Keratinocyte (primary cell): ENCODE results near the gene DHX38. TPM values are rescaled to one million over a fixed set of nuclear protein-coding genes. Genes with fewer than 3 reads are reported as not detected.
A peak's percentile ranks its signal among the peaks of the same experiment; 100 is the strongest.

Experiments
- DNase-seq: peaks from one replicate; pipeline ENCODE4 v3.0.0-alpha.2; 2011; ENCODE audit warnings: low read depth, missing footprints, low spot score
- FAIRE-seq: peaks from 2 replicates; lab custom pipeline; 2011; peaks lifted over from hg19 to GRCh38; lab: Jason Lieb, UNC
- H2AFZ ChIP-seq: 2 replicates; pipeline ENCODE4 v1.6.0; 2012; ENCODE audit warnings: low read length, control low read depth, inconsistent platforms; ENCODE audit not compliant: control insufficient read depth
- H3K27ac ChIP-seq: 2 replicates; pipeline ENCODE4 v1.5.1; 2011; ENCODE audit warnings: low read length; ENCODE audit not compliant: control insufficient read depth, insufficient read depth
- H3K27me3 ChIP-seq: 3 replicates; pipeline ENCODE4 v1.6.0; 2011; ENCODE audit warnings: low read length; ENCODE audit not compliant: control insufficient read depth, insufficient read depth; ENCODE audit errors: extremely low read depth
- H3K36me3 ChIP-seq, 2 experiments: 2 replicates in 1 of 2; 3 replicates in 1 of 2; pipeline ENCODE4 v1.5.1; 2011; ENCODE audit warnings: low read length in 2 of 2, mild to moderate bottlenecking in 1 of 2; ENCODE audit not compliant: control insufficient read depth in 2 of 2, insufficient read depth in 2 of 2; ENCODE audit errors: extremely low read depth in 1 of 2
- H3K4me1 ChIP-seq: 3 replicates; pipeline ENCODE4 v1.5.1; 2011; ENCODE audit warnings: low read length; ENCODE audit not compliant: control insufficient read depth, insufficient read depth; ENCODE audit errors: extremely low read depth
- H3K4me2 ChIP-seq: 3 replicates; pipeline ENCODE4 v1.6.0; 2011; ENCODE audit warnings: low read depth, low read length; ENCODE audit not compliant: control insufficient read depth, insufficient read depth; ENCODE audit errors: extremely low read depth
- H3K4me3 ChIP-seq, 3 experiments: fragments of 200-600 bp in 1 of 3; sonication (generic) in 1 of 3; 2 replicates in 2 of 3; 3 replicates in 1 of 3; pipeline ENCODE4 v1.5.1; 2011 to 2016; ENCODE audit warnings: low read length in 3 of 3, mild to moderate bottlenecking in 3 of 3, control low read depth in 2 of 3, inconsistent platforms in 1 of 3, low read depth in 1 of 3, mixed read lengths in 1 of 3, mixed run types in 1 of 3, moderate library complexity in 1 of 3; ENCODE audit not compliant: control insufficient read depth in 2 of 3, insufficient read depth in 2 of 3; ENCODE audit errors: extremely low read depth in 1 of 3
- H3K79me2 ChIP-seq: 2 replicates; pipeline ENCODE4 v1.6.0; 2012; ENCODE audit warnings: low read length; ENCODE audit not compliant: control insufficient read depth, insufficient read depth
- H3K9ac ChIP-seq: 3 replicates; pipeline ENCODE4 v1.6.0; 2011; ENCODE audit warnings: low read length; ENCODE audit not compliant: control insufficient read depth, insufficient read depth; ENCODE audit errors: extremely low read depth
- H3K9me1 ChIP-seq: 3 replicates; pipeline ENCODE4 v1.6.0; 2011; ENCODE audit warnings: low read length; ENCODE audit not compliant: control insufficient read depth, insufficient read depth; ENCODE audit errors: extremely low read depth
- H3K9me3 ChIP-seq: 2 replicates; pipeline ENCODE4 v1.5.1; 2012; ENCODE audit warnings: low read depth, low read length; ENCODE audit not compliant: control insufficient read depth
- H4K20me1 ChIP-seq: 3 replicates; pipeline ENCODE4 v1.6.0; 2011; ENCODE audit warnings: low read length; ENCODE audit not compliant: control insufficient read depth, insufficient read depth; ENCODE audit errors: extremely low read depth
- CTCF ChIP-seq, 3 experiments: IDR thresholded peaks in 1 of 3; conservative IDR thresholded peaks in 1 of 3; optimal IDR thresholded peaks in 1 of 3; 2 replicates in 2 of 3; 3 replicates in 1 of 3; pipeline versions ENCODE3 to v1.5.1; 2011; ENCODE audit warnings: low read length in 3 of 3, mild to moderate bottlenecking in 3 of 3, moderate library complexity in 2 of 3, control low read depth in 1 of 3, inconsistent platforms in 1 of 3; ENCODE audit not compliant: insufficient read depth in 2 of 3; ENCODE audit errors: extremely low read depth in 1 of 3
- EZH2 ChIP-seq: IDR thresholded peaks from one replicate; pipeline ENCODE4 v1.6.1; 2012; ENCODE audit warnings: inconsistent platforms, mild to moderate bottlenecking, low read length, moderate library complexity
- dilution Hi-C: fragments of 300-500 bp; cut with MboI; formaldehyde crosslinking; loops from one replicate; pipeline ENCODE4 v1.7.0; 2020; ENCODE audit warnings: low sequenced_read_pairs; ENCODE audit not compliant: extremely low pct_ligation_motif_present
- polyA plus RNA-seq, 5 experiments: library from polyadenylated mRNA; depleted of rRNA in 3 of 5; stranded (reverse) in 3 of 5; stranded (forward) in 1 of 5; unstranded in 1 of 5; fragments of >200 nt; gene quantifications; 1 replicate in 1 of 5; 2 replicates in 3 of 5; 3 replicates in 1 of 5; pipeline versions ENCODE4 v1.2.1 to v1.2.3, GENCODE V29; 2011 to 2012; ENCODE audit warnings: missing spikeins in 2 of 5, low read depth in 1 of 5, low replicate concordance in 1 of 5

Gene DHX38
- polyA plus RNA-seq, 1 donor (not counting 4 experiments of a cell fraction or from before 2014, with no cell fraction given): 25.9 TPM

GRCh38 chr16:72092832-72093447 is 707 bp upstream of the DHX38 start:
- H3K36me3 ChIP-seq: peaks cover 19 to 31% of the 10 kb centered on the region in 2 experiments
- peaks cover 5% of the 10 kb centered on the region for H4K20me1 ChIP-seq
- peak overlapping the region; percentile 92 for H3K9ac ChIP-seq
- FAIRE-seq (no peak), DNase-seq (no peak)
- peaks cover 21% of the 10 kb centered on the region for H3K4me1 ChIP-seq
- dilution Hi-C loops: no loop called here
- peak overlapping the region; percentile 88 for H3K27ac ChIP-seq
- peak overlapping the region; percentile 80 for H3K4me2 ChIP-seq
- peak overlapping the region; percentile 83 to 99 (median 92) for H3K4me3 ChIP-seq
- no peaks in the 10 kb centered on the region for H3K9me3 ChIP-seq
- H3K9me1 ChIP-seq: no peaks in the 10 kb centered on the region
- H3K27me3 ChIP-seq: no peaks in the 10 kb centered on the region
- peak overlapping the region; percentile 96 for H2AFZ ChIP-seq
- peaks cover 63% of the 10 kb centered on the region for H3K79me2 ChIP-seq
- TF ChIP-seq EZH2 (no peak), CTCF (optimal IDR thresholded peaks at IDR 0.05 in 1 of 3, IDR thresholded peaks at IDR 0.05 in 1 of 3, conservative IDR thresholded peaks at IDR 0.05 in 1 of 3; ENCODE audit: extremely low read depth in 1 of 3, insufficient read depth in 2 of 3, low read length in 3 of 3) (no peak)

- TF ChIP-seq EZH2 (no peak), CTCF (optimal IDR thresholded peaks at IDR 0.05 in 1 of 3, IDR thresholded peaks at IDR 0.05 in 1 of 3, conservative IDR thresholded peaks at IDR 0.05 in 1 of 3; ENCODE audit: extremely low read depth in 1 of 3, insufficient read depth in 2 of 3, low read length in 3 of 3) (no peak)
- dilution Hi-C loops: no loop called here
- H4K20me1 ChIP-seq: peaks cover 5% of the 10 kb centered on the region
- H3K36me3 ChIP-seq: peaks cover 20 to 40% of the 10 kb centered on the region in 2 experiments
- no peaks in the 10 kb centered on the region for H3K27me3 ChIP-seq
- FAIRE-seq (no peak), DNase-seq (no peak)
- no peaks in the 10 kb centered on the region for H3K9me1 ChIP-seq
- peak overlapping the region; percentile 83 to 99 (median 92) for H3K4me3 ChIP-seq
- H3K9ac ChIP-seq: peak overlapping the region; percentile 92
- peak overlapping the region; percentile 49 for H2AFZ ChIP-seq
- H3K4me1 ChIP-seq: peaks cover 21% of the 10 kb centered on the region
- no peaks in the 10 kb centered on the region for H3K9me3 ChIP-seq
- peak overlapping the region; percentile 88 for H3K27ac ChIP-seq
- peaks cover 63% of the 10 kb centered on the region for H3K79me2 ChIP-seq
- H3K4me2 ChIP-seq: peak overlapping the region; percentile 89
Observed at GRCh38 chr16:72094266-72094610, 591 bp downstream of the DHX38 start.
